Cardiac muscle cell (in vitro differentiated cells and primary cell): ENCODE measurements around the gene CCDC157. TPM values are rescaled to one million over a fixed set of nuclear protein-coding genes. Genes with fewer than 3 reads are reported as not detected.

ENCODE experiments used
- DNase-seq, 2 donors: peaks; one replicate each; pipeline versions ENCODE4 v3.0.0 to v3.0.0-alpha.2; 2010 to 2017; ENCODE audit warnings: low read depth in 1 of 2, low spot score in 1 of 2
- H3K27ac ChIP-seq: fragments of 200-600 bp; sonication (generic); 2 replicates; pipeline ENCODE4 v1.5.1; 2016
- H3K27me3 ChIP-seq: fragments of 200-600 bp; sonication (generic); 2 replicates; pipeline ENCODE4 v1.6.0; 2016; ENCODE audit warnings: control low read depth
- H3K36me3 ChIP-seq: fragments of 200-600 bp; sonication (generic); 2 replicates; pipeline ENCODE4 v1.5.1; 2016; ENCODE audit warnings: control low read depth
- H3K4me1 ChIP-seq: fragments of 200-600 bp; sonication (generic); 2 replicates; pipeline ENCODE4 v1.8.1; 2017; ENCODE audit warnings: low read depth, mild to moderate bottlenecking, mixed run types
- H3K4me3 ChIP-seq: fragments of 200-600 bp; sonication (generic); 2 replicates; pipeline ENCODE4 v1.5.1; 2016; ENCODE audit warnings: mild to moderate bottlenecking
- H3K9me3 ChIP-seq: fragments of 200-600 bp; sonication (generic); 2 replicates; pipeline ENCODE4 v1.5.1; 2017; ENCODE audit warnings: low read depth, mild to moderate bottlenecking, control low read depth
- polyA plus RNA-seq: library from polyadenylated mRNA; unstranded; fragments of >200 nt; fragmentation: Nextera tagmentation; extraction: Ambion mirVana; gene quantifications from 2 replicates; pipeline ENCODE4 v1.2.1, GENCODE V29; 2016
- total RNA-seq: library from RNA; depleted of rRNA; stranded (reverse); fragments of >200 nt; gene quantifications from 2 replicates; pipeline ENCODE4 v1.2.3, GENCODE V29; 2016
- TF ChIP-seq, protein P1 (sequence below): IDR thresholded peaks from 2 replicates; pipeline ENCODE4 v1.5.1; 2012; ENCODE audit warnings: low read depth, mild to moderate bottlenecking, low read length

Gene CCDC157
- total and polyA plus RNA-seq, 2 experiments from 2014 or later = 7.1 to 8.7 TPM

DNA sequence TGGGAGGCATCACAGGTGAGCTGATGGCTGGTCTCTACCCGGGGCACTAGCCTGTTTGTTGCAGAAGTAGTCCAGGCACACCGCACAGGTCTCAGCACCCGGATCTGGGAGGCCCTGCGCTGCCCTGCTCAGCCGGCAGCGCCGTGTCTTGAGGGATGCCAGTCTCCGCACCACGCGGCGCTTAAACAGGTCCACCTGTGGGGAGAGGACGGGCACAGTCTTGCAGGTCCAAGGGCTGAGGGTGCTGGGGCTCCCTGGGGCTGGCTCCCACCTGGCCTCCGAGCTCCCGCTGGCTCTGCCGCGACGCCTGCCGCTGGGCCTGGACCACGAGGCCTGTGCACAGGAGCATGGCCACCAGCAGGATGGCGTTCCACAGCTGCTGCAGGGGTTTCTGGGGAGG is 23.2 kb downstream of the CCDC157 start:
- H3K36me3 ChIP-seq = no peaks in the 10 kb centered on the region
- H3K27ac ChIP-seq = no peak overlapping the region
- no peak overlapping the region for H3K4me3 ChIP-seq
- H3K27me3 ChIP-seq = no peaks in the 10 kb centered on the region
- H3K4me1 ChIP-seq = peaks cover 4% of the 10 kb centered on the region
- DNase-seq = no peak
- H3K9me3 ChIP-seq = no peaks in the 10 kb centered on the region
- TF ChIP-seq, protein P1, sequence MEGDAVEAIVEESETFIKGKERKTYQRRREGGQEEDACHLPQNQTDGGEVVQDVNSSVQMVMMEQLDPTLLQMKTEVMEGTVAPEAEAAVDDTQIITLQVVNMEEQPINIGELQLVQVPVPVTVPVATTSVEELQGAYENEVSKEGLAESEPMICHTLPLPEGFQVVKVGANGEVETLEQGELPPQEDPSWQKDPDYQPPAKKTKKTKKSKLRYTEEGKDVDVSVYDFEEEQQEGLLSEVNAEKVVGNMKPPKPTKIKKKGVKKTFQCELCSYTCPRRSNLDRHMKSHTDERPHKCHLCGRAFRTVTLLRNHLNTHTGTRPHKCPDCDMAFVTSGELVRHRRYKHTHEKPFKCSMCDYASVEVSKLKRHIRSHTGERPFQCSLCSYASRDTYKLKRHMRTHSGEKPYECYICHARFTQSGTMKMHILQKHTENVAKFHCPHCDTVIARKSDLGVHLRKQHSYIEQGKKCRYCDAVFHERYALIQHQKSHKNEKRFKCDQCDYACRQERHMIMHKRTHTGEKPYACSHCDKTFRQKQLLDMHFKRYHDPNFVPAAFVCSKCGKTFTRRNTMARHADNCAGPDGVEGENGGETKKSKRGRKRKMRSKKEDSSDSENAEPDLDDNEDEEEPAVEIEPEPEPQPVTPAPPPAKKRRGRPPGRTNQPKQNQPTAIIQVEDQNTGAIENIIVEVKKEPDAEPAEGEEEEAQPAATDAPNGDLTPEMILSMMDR = no peak

DNA sequence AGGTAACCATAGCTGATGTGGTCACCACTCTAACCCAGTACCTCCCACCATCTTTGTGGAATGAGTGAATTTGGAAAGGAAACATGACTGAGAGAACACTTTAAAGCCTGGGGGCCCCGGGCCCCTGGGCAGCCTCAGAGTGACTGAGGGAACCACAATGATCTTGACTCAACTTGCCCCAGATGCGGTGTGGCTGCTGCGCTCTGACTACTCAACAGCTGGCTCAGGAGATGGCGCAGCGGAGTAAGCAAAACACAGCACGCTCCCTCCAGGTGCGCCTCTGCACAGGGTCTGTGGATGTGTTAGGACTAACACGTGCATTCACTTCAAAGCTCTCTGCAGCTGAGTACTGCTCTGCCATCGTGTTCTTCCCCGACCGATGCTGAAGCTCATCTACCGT is 24.5 kb downstream of the CCDC157 start:
- Histone ChIP-seq H3K9me3 (no peaks in the 10 kb centered on the region), H3K4me1 (peaks cover 4% of the 10 kb centered on the region), H3K36me3 (no peaks in the 10 kb centered on the region), H3K27ac (no peak overlapping the region), H3K27me3 (no peaks in the 10 kb centered on the region), H3K4me3 (no peak overlapping the region)
- TF ChIP-seq, protein P1 = no peak
- DNase-seq = no peak

DNA sequence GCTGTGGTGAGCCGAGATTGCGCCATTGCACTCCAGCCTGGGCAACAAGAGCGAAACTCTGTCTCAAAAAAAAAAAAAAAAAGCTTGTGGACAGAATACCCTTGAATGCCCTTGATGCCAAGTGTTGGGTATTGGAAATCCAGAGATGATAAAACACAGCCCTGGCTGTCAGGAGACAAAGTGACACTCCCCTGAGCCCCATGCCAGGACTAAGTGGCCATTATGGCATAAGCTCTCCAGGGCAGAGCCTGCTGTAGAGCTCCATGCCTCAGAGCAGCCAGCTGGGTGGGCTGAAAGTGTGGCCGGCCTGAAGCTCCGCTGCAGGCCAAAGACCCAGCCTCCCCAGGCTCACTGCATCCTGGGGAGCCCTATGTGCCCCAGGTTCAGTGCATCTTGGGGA is 25.5 kb downstream of the CCDC157 start:
- peaks cover 4% of the 10 kb centered on the region for H3K4me1 ChIP-seq
- no peaks in the 10 kb centered on the region for H3K36me3 ChIP-seq
- peak in 1 of 2 donors; percentile 72 for DNase-seq
- H3K27ac ChIP-seq = no peak overlapping the region
- TF ChIP-seq, protein P1 = no peak
- H3K4me3 ChIP-seq = no peak overlapping the region
- H3K9me3 ChIP-seq = no peaks in the 10 kb centered on the region
- H3K27me3 ChIP-seq = no peaks in the 10 kb centered on the region

DNA sequence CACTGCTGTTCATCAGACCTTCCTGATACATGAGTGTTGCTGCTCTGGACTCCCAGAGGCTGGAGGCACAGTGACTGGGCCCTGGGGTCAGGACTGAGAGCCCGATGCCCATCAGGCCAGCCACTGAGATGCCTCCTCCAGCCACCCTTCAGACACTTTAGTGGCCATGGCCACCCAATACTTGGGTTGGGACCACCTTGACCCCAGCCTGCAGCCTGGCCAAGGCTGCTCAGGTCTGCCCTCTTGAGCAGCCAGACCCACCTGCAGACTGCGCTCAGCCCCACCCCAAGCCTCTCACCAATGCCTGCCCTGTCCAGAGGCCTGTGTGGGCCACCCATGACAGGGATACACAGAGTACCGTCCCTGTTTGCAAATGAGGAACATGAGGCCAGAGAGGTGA is 26.3 kb downstream of the CCDC157 start:
- Histone ChIP-seq H3K4me1 (peaks cover 4% of the 10 kb centered on the region), H3K36me3 (no peaks in the 10 kb centered on the region), H3K27me3 (no peaks in the 10 kb centered on the region), H3K27ac (no peak overlapping the region), H3K4me3 (no peak overlapping the region), H3K9me3 (no peaks in the 10 kb centered on the region)
- DNase-seq = no peak
- TF ChIP-seq, protein P1 = no peak

DNA sequence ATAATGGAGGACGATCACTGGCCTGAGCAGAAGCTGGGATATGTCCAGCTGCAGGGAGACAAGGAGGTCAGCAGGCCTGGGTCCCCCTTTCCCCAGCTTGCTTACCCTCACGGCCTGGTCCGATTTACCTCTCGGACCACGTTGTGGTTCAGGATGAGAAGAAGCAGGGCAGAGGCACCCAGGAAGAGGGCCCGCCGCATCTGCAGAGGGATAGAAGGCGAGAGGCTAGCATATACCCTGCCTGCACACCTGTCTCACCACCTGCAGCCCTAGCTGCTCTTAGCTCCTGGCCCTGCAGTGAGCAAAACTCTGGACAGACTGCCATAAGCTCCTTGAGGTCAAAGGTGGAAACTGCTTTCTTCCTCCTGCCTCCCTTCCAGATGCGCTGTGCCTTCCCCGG is 29.1 kb downstream of the CCDC157 start:
- Histone ChIP-seq H3K4me1 (peaks cover 4% of the 10 kb centered on the region), H3K27me3 (no peaks in the 10 kb centered on the region), H3K4me3 (no peak overlapping the region), H3K27ac (no peak overlapping the region), H3K36me3 (no peaks in the 10 kb centered on the region), H3K9me3 (no peaks in the 10 kb centered on the region)
- no peak for DNase-seq
- TF ChIP-seq, protein P1 = no peak

DNA sequence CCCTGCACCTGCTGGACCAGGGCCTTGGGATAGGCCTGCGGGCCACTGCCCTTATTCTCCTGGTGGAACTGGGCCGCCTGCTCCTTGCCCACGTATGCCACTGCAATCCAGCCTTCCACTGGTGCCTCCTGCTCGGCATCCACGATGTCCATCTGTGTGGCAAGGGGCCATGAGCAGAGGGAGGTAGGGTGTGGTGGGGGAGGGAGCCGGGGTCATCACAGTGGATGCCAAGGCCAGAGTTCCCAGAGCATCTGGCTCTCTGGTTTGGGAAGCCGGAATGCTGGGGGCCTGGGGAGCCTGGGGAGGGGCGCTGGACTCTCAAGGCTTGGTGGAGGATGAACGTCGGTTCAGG is 29.8 kb downstream of the CCDC157 start:
- Histone ChIP-seq H3K4me3 (peak overlapping the region; percentile 52), H3K27me3 (no peaks in the 10 kb centered on the region), H3K9me3 (no peaks in the 10 kb centered on the region), H3K27ac (no peak overlapping the region), H3K36me3 (no peaks in the 10 kb centered on the region), H3K4me1 (peaks cover 4% of the 10 kb centered on the region)
- DNase-seq = no peak
- TF ChIP-seq, protein P1 = no peak
